Measurements from ENCODE around the gene PDE8B. TPM values are rescaled to one million over a fixed set of nuclear protein-coding genes. Genes with fewer than 3 reads are reported as not detected.
A peak's percentile ranks its signal among the peaks of the same experiment; 100 is the strongest.

The PDE8B gene
- total RNA-seq, 1 donor: 6.0 TPM

- no peak for TF ChIP-seq CTCF (IDR thresholded peaks at IDR 0.05; ENCODE audit: insufficient read depth, low read depth, low read length)
- no peak overlapping the region for H3K4me3 ChIP-seq (ENCODE audit: low read depth, low read length)
- DNase-seq (ENCODE audit: low read depth): peak; percentile 5
Measured at GRCh38 chr5:77204967-77205366, 5.5 kb upstream of the PDE8B start.

- TF ChIP-seq CTCF (IDR thresholded peaks at IDR 0.05; ENCODE audit: insufficient read depth, low read depth, low read length): no peak
- no peak for DNase-seq (ENCODE audit: low read depth)
- H3K4me3 ChIP-seq (ENCODE audit: low read depth, low read length): no peak overlapping the region
Measured at GRCh38 chr5:77208507-77209163, 1.8 kb upstream of the PDE8B start.

- no peak for DNase-seq (ENCODE audit: low read depth)
- H3K4me3 ChIP-seq (ENCODE audit: low read depth, low read length): no peak overlapping the region
- no peak for TF ChIP-seq CTCF (IDR thresholded peaks at IDR 0.05; ENCODE audit: insufficient read depth, low read depth, low read length)
Measured at GRCh38 chr5:77209495-77210090, 887 bp upstream of the PDE8B start.

- TF ChIP-seq CTCF (IDR thresholded peaks at IDR 0.05; ENCODE audit: insufficient read depth, low read depth, low read length): no peak
- DNase-seq (ENCODE audit: low read depth): no peak
- H3K4me3 ChIP-seq (ENCODE audit: low read depth, low read length): peak overlapping the region; percentile 44
Measured at GRCh38 chr5:77210964-77211690, 647 bp downstream of the PDE8B start.

- no peak for TF ChIP-seq CTCF (IDR thresholded peaks at IDR 0.05; ENCODE audit: insufficient read depth, low read depth, low read length)
- no peak for DNase-seq (ENCODE audit: low read depth)
- H3K4me3 ChIP-seq (ENCODE audit: low read depth, low read length): peak overlapping the region; percentile 44
Measured at GRCh38 chr5:77211691-77212047, 1.2 kb downstream of the PDE8B start.

GRCh38 chr5:77213601-77214000 lies 3.1 kb downstream of the PDE8B start:
- H3K4me3 ChIP-seq (ENCODE audit: low read depth, low read length): no peak overlapping the region
- TF ChIP-seq CTCF (IDR thresholded peaks at IDR 0.05; ENCODE audit: insufficient read depth, low read depth, low read length): no peak
- no peak for DNase-seq (ENCODE audit: low read depth)
